IMR-90 (cell line): ENCODE results near the gene UBL4A.

Source experiments
- BHLHE40 ChIP-seq: fragments of 150-350 bp; IDR thresholded peaks from 2 replicates; pipeline ENCODE4 v1.6.1; 2016; ENCODE audit warnings: mild to moderate bottlenecking, low read depth, low read length
- CEBPB ChIP-seq: IDR thresholded peaks from 2 replicates; pipeline ENCODE4 v1.6.1; 2012; ENCODE audit warnings: low read depth, low read length, improper control_type of control experiment
- CHD1 ChIP-seq: IDR thresholded peaks from 2 replicates; pipeline ENCODE4 v1.6.1; 2012; ENCODE audit warnings: low read depth, low read length, improper control_type of control experiment
- MAZ ChIP-seq: IDR thresholded peaks from 2 replicates; pipeline ENCODE4 v1.6.1; 2012; ENCODE audit warnings: low read depth, mild to moderate bottlenecking, low read length, improper control_type of control experiment, moderate library complexity, borderline replicate concordance
- MXI1 ChIP-seq: IDR thresholded peaks from 2 replicates; pipeline ENCODE4 v1.6.1; 2012; ENCODE audit warnings: low read depth, mild to moderate bottlenecking, low read length, moderate library complexity, borderline replicate concordance
- POLR2A ChIP-seq: IDR thresholded peaks from 2 replicates; pipeline ENCODE4 v1.6.1; 2012; ENCODE audit warnings: mild to moderate bottlenecking, low read depth, low read length
- RAD21 ChIP-seq: IDR thresholded peaks from 2 replicates; pipeline ENCODE4 v1.6.1; 2012; ENCODE audit warnings: low read length, improper control_type of control experiment
- TF ChIP-seq, protein P1 (sequence below): conservative IDR thresholded peaks from 2 replicates; pipeline ENCODE4 v1.5.1; 2012; ENCODE audit warnings: mild to moderate bottlenecking, low read depth, low read length, improper control_type of control experiment
- TF ChIP-seq, protein P2 (sequence below): fragments of 150-350 bp; IDR thresholded peaks from 2 replicates; pipeline ENCODE4 v1.6.1; 2017; ENCODE audit warnings: mild to moderate bottlenecking, antibody characterized with exemption, low read length, low read depth

DNA sequence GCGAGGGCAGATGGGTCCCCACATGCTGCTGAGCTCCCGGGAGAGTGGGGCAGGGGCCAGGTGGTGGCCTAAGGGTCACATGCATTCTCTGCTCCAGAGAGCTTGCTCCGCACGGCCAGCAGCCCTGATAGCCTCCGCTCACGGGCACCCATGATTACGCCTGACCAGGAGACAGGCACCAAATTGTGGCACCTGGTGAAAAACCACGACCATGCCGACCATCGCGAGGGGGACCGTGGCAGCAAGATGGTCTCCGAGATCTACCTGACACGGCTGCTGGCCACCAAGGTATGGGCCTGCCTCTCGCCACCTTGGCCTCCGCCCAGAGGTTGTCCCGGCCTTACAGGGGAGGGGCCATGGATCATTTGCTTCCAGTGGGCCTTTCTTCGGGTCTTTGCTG lies 16.5 kb downstream of the UBL4A start:
- TF ChIP-seq POLR2A (no peak), CEBPB (no peak), MXI1 (no peak), RAD21 (no peak), CHD1 (no peak), BHLHE40 (no peak), MAZ (no peak)
- TF ChIP-seq, protein P1, sequence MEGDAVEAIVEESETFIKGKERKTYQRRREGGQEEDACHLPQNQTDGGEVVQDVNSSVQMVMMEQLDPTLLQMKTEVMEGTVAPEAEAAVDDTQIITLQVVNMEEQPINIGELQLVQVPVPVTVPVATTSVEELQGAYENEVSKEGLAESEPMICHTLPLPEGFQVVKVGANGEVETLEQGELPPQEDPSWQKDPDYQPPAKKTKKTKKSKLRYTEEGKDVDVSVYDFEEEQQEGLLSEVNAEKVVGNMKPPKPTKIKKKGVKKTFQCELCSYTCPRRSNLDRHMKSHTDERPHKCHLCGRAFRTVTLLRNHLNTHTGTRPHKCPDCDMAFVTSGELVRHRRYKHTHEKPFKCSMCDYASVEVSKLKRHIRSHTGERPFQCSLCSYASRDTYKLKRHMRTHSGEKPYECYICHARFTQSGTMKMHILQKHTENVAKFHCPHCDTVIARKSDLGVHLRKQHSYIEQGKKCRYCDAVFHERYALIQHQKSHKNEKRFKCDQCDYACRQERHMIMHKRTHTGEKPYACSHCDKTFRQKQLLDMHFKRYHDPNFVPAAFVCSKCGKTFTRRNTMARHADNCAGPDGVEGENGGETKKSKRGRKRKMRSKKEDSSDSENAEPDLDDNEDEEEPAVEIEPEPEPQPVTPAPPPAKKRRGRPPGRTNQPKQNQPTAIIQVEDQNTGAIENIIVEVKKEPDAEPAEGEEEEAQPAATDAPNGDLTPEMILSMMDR: no peak
- TF ChIP-seq, protein P2, sequence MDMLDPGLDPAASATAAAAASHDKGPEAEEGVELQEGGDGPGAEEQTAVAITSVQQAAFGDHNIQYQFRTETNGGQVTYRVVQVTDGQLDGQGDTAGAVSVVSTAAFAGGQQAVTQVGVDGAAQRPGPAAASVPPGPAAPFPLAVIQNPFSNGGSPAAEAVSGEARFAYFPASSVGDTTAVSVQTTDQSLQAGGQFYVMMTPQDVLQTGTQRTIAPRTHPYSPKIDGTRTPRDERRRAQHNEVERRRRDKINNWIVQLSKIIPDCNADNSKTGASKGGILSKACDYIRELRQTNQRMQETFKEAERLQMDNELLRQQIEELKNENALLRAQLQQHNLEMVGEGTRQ: no peak
